ENCODE data around the gene CELF3.

DNA sequence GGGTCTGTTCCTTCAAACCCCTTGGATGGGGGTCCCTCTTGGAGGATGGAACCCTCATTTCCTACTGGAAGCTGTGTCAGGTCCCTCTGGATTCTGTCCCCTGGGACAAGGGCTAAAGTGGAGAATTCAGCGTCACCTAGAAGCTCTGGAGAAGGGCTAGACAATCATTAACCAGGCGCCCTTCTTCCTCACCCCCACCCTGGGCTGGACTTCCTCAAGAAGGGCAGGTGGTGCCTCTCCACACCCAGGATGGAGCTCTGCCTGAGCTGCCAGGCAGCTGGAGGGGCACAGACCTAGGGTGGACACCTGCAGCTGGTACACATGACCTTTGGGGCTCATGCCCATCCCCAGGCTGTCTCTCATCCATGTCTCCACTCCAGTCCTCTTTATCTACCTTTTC, 3.6 kb downstream of the CELF3 start:
- TF ChIP-seq, protein P1, sequence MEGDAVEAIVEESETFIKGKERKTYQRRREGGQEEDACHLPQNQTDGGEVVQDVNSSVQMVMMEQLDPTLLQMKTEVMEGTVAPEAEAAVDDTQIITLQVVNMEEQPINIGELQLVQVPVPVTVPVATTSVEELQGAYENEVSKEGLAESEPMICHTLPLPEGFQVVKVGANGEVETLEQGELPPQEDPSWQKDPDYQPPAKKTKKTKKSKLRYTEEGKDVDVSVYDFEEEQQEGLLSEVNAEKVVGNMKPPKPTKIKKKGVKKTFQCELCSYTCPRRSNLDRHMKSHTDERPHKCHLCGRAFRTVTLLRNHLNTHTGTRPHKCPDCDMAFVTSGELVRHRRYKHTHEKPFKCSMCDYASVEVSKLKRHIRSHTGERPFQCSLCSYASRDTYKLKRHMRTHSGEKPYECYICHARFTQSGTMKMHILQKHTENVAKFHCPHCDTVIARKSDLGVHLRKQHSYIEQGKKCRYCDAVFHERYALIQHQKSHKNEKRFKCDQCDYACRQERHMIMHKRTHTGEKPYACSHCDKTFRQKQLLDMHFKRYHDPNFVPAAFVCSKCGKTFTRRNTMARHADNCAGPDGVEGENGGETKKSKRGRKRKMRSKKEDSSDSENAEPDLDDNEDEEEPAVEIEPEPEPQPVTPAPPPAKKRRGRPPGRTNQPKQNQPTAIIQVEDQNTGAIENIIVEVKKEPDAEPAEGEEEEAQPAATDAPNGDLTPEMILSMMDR (IDR thresholded peaks at IDR 0.05) = no peak
- no peak for TF ChIP-seq EZH2 (IDR thresholded peaks at IDR 0.05)
